Endodermal cell (in vitro differentiated cells): ENCODE results near the gene GPR142. TPM values are rescaled to one million over a fixed set of nuclear protein-coding genes. Genes with fewer than 3 reads are reported as not detected.

Source experiments
- DNase-seq: peaks from one replicate; pipeline ENCODE4 v3.0.0-alpha.2; 2017
- H3K27ac ChIP-seq: 2 replicates; pipeline ENCODE4 v1.5.1; 2013; ENCODE audit warnings: mild to moderate bottlenecking, low read depth, low read length, moderate library complexity
- H3K27me3 ChIP-seq: 2 replicates; pipeline ENCODE4 v1.6.1; 2013; ENCODE audit warnings: mild to moderate bottlenecking, low read length, moderate library complexity; ENCODE audit not compliant: insufficient read depth, control insufficient read depth, poor library complexity, severe bottlenecking
- H3K36me3 ChIP-seq: 2 replicates; pipeline ENCODE4 v1.7.0; 2013; ENCODE audit warnings: mild to moderate bottlenecking, low read length, moderate library complexity; ENCODE audit not compliant: control insufficient read depth, insufficient read depth
- H3K4me1 ChIP-seq: one replicate; pipeline ENCODE4 v1.7.0; 2013; ENCODE audit warnings: low read length; ENCODE audit not compliant: control insufficient read depth, insufficient read depth
- H3K4me3 ChIP-seq: 2 replicates; pipeline ENCODE4 v1.5.1; 2013; ENCODE audit warnings: mild to moderate bottlenecking, low read length, moderate library complexity
- H3K9ac ChIP-seq: 2 replicates; pipeline ENCODE4 v1.6.1; 2013; ENCODE audit warnings: mild to moderate bottlenecking, low read length, moderate library complexity; ENCODE audit not compliant: poor library complexity, severe bottlenecking; ENCODE audit errors: extremely low read depth
- H3K9me3 ChIP-seq: 2 replicates; pipeline ENCODE4 v1.6.1; 2013; ENCODE audit warnings: mild to moderate bottlenecking, low read length, moderate library complexity; ENCODE audit not compliant: control insufficient read depth
- H3K27ac Mint-ChIP-seq: 2 replicates; pipeline ENCODE4 v1.8.0; 2020; ENCODE audit warnings: mixed read lengths
- H3K27me3 Mint-ChIP-seq: 2 replicates; pipeline ENCODE4 v1.8.0; 2021; ENCODE audit warnings: mild to moderate bottlenecking, mixed read lengths; ENCODE audit not compliant: insufficient read depth
- H3K36me3 Mint-ChIP-seq: 2 replicates; pipeline ENCODE4 v1.8.0; 2020; ENCODE audit warnings: low read depth, mixed read lengths
- H3K4me1 Mint-ChIP-seq: 2 replicates; pipeline ENCODE4 v1.8.0; 2020; ENCODE audit warnings: mixed read lengths
- H3K4me3 Mint-ChIP-seq: 2 replicates; pipeline ENCODE4 v1.8.0; 2020; ENCODE audit warnings: mild to moderate bottlenecking, moderate library complexity, mixed read lengths
- H3K9me3 Mint-ChIP-seq: 2 replicates; pipeline ENCODE4 v1.8.0; 2020; ENCODE audit warnings: mild to moderate bottlenecking, mixed read lengths
- WGBS, 2 experiments: methylation state at CpG; one replicate each; pipeline versions ENCODE4 v1.1.5 to v1.1.7; 2013; ENCODE audit warnings: missing lambda C conversion rate in 2 of 2, mixed read lengths in 1 of 2; ENCODE audit not compliant: insufficient coverage in 1 of 2, insufficient read length in 1 of 2; 5-methylcytosine and 5-hydroxymethylcytosine counted together
- total RNA-seq, 2 donors: library from RNA; stranded (reverse); fragmentation: NEBNext Ultra II Directional in 1 of 2; extraction: Animal tissue kit (Norgen Biotek cat#: 25700) in 1 of 2; gene quantifications; 2 replicates in 1 of 2; 3 replicates in 1 of 2; pipeline ENCODE4 v1.2.1, GENCODE V29; 2021
- TF ChIP-seq, protein P1 (sequence below): fragments of 200-600 bp; sonication (generic); conservative IDR thresholded peaks from 2 replicates; pipeline ENCODE4 v1.5.0; 2021; ENCODE audit warnings: antibody characterized with exemption, mild to moderate bottlenecking

The GPR142 gene
- total RNA-seq, 2 donors from 2014 or later = 0.29 to 0.92 TPM

DNA sequence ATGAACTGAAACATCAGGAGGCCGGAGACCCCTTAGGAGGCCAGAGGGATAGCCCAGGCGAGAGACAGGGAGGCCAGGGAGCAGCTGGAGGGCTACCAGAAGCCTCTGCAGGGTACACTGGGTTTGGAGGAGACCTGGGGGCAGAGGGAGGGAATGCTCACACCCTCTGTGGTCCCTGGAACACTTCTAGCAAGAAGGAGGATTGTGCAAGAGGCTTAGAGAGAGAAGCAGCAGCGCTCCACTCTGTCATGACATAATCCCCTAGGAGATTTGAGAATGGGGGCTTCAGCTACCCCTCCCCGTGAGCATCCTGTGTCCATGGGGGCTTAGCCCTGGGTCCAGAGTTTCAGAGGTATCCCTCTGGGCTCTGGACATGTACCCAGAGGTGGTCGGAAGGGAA lies 15.8 kb downstream of the GPR142 start:
- no peaks in the 10 kb centered on the region for H3K9me3 Mint-ChIP-seq
- H3K36me3 ChIP-seq = no peaks in the 10 kb centered on the region
- 89 to 94% methylated on average over 4 to 5 of the region's 5 CpGs for WGBS, 2 experiments
- peaks cover 20% of the 10 kb centered on the region for H3K4me1 Mint-ChIP-seq
- H3K27ac ChIP-seq = no peak overlapping the region
- no peak overlapping the region for H3K27ac Mint-ChIP-seq
- TF ChIP-seq, protein P1, sequence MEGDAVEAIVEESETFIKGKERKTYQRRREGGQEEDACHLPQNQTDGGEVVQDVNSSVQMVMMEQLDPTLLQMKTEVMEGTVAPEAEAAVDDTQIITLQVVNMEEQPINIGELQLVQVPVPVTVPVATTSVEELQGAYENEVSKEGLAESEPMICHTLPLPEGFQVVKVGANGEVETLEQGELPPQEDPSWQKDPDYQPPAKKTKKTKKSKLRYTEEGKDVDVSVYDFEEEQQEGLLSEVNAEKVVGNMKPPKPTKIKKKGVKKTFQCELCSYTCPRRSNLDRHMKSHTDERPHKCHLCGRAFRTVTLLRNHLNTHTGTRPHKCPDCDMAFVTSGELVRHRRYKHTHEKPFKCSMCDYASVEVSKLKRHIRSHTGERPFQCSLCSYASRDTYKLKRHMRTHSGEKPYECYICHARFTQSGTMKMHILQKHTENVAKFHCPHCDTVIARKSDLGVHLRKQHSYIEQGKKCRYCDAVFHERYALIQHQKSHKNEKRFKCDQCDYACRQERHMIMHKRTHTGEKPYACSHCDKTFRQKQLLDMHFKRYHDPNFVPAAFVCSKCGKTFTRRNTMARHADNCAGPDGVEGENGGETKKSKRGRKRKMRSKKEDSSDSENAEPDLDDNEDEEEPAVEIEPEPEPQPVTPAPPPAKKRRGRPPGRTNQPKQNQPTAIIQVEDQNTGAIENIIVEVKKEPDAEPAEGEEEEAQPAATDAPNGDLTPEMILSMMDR = no peak
- H3K4me1 ChIP-seq = no peaks in the 10 kb centered on the region
- H3K27me3 Mint-ChIP-seq = peaks cover 10% of the 10 kb centered on the region
- no peaks in the 10 kb centered on the region for H3K9me3 ChIP-seq
- H3K4me3 ChIP-seq = no peak overlapping the region
- no peak for DNase-seq
- H3K4me3 Mint-ChIP-seq = no peak overlapping the region
- no peak overlapping the region for H3K9ac ChIP-seq
- no peaks in the 10 kb centered on the region for H3K36me3 Mint-ChIP-seq
- no peaks in the 10 kb centered on the region for H3K27me3 ChIP-seq

DNA sequence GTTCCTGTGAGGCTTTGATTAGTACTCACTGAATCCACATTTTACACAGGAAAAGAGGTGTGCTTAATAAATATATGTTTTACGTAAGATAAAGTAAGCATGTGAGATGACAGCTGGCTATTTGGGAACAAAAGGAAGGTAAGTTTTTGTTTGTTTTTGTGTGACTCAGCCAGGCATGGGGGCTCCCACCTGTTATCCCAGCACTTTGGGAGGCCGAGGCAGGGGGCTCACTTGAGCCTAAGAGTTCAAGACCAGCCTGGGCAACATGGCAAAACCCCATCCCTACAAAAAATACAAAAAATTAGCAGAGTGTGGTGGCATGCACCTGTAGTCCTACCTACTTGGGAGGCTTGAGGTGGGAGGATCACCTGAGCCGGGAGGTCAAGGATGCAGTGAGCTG lies 17.9 kb downstream of the GPR142 start:
- DNase-seq = no peak
- peaks cover 14% of the 10 kb centered on the region for H3K27me3 Mint-ChIP-seq
- Histone ChIP-seq H3K27me3 (no peaks in the 10 kb centered on the region), H3K9ac (no peak overlapping the region), H3K36me3 (no peaks in the 10 kb centered on the region), H3K9me3 (no peaks in the 10 kb centered on the region), H3K27ac (no peak overlapping the region), H3K4me1 (no peaks in the 10 kb centered on the region), H3K4me3 (no peak overlapping the region)
- 86 to 100% methylated on average over 1 to 3 of the region's 3 CpGs for WGBS, 2 experiments
- no peak overlapping the region for H3K27ac Mint-ChIP-seq
- H3K4me3 Mint-ChIP-seq = no peak overlapping the region
- TF ChIP-seq, protein P1 = no peak
- H3K36me3 Mint-ChIP-seq = no peaks in the 10 kb centered on the region
- H3K4me1 Mint-ChIP-seq = peaks cover 24% of the 10 kb centered on the region
- H3K9me3 Mint-ChIP-seq = no peaks in the 10 kb centered on the region

DNA sequence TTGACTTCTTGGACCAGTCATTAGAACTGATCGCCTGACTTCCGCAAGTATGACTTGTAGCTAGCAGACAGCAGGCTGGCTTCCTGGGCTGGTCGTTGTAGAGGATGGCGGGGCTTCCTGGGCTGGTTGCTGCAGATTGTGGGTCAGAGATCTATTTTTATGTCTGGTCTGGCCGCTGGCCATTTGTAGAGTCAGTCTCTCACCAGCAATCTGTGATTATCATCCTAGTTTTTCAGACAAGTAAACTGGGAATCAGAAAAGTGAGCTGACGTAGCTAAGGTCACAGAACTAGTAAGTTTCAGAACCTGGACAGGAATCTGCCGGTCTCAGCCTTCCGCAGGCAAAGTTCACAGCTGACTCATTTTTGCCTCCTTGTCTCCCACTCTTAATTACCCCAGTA lies 19.1 kb downstream of the GPR142 start:
- no peak overlapping the region for H3K9ac ChIP-seq
- H3K36me3 ChIP-seq = no peaks in the 10 kb centered on the region
- H3K9me3 ChIP-seq = no peaks in the 10 kb centered on the region
- TF ChIP-seq, protein P1 = no peak
- no peaks in the 10 kb centered on the region for H3K27me3 ChIP-seq
- WGBS, 2 experiments = 89 to 94% methylated on average over 6 to 8 of the region's 8 CpGs
- Mint-ChIP-seq H3K4me1 (peaks cover 20% of the 10 kb centered on the region), H3K27me3 (peaks cover 20% of the 10 kb centered on the region), H3K9me3 (no peaks in the 10 kb centered on the region), H3K4me3 (no peak overlapping the region), H3K36me3 (no peaks in the 10 kb centered on the region), H3K27ac (no peak overlapping the region)
- DNase-seq = no peak
- H3K27ac ChIP-seq = no peak overlapping the region
- H3K4me1 ChIP-seq = no peaks in the 10 kb centered on the region
- no peak overlapping the region for H3K4me3 ChIP-seq
